SKM-1 (cell line): ENCODE data around the gene FAM20C.
"Not testable (repeated sequence)": the region's sequence is repeated elsewhere in the genome, so short reads cannot be mapped to it uniquely, and the experiment has no call there.

Experiments
- DNase-seq: peaks from one replicate; lab custom pipeline; 2025; ENCODE audit not compliant: unreplicated experiment; lab: John Stamatoyannopoulos, UW

The FAM20C gene

GRCh38 chr7:289209-289755 is 96.9 kb downstream of the FAM20C start:
- no peak for DNase-seq

GRCh38 chr7:289756-290553 is 97.6 kb downstream of the FAM20C start, which contains the start of gene FOXL3:
Gene FOXL3 (plus strand): TSS chr7:290170. CDS start chr7:290170, 0 bp downstream.
- DNase-seq: no peak

- no peak for DNase-seq
Measured at GRCh38 chr7:290554-291372, 98.4 kb downstream of the FAM20C start.

GRCh38 chr7:291373-292092 is 99.2 kb downstream of the FAM20C start:
- no peak for DNase-seq

- DNase-seq: no peak
Measured at GRCh38 chr7:292226-292625, 99.9 kb downstream of the FAM20C start.

- DNase-seq: no peak
Measured at GRCh38 chr7:292826-293225, 100.5 kb downstream of the FAM20C start.

GRCh38 chr7:293681-294439 is 101.5 kb downstream of the FAM20C start:
- no peak for DNase-seq

GRCh38 chr7:294440-295154 is 102.2 kb downstream of the FAM20C start:
- DNase-seq: no peak

- DNase-seq: no peak
Measured at GRCh38 chr7:295155-296154, 103.1 kb downstream of the FAM20C start.

GRCh38 chr7:296373-296945 is 104.1 kb downstream of the FAM20C start:
- DNase-seq: no peak

- not testable (repeated sequence) for DNase-seq
Measured at GRCh38 chr7:297141-297540, 104.8 kb downstream of the FAM20C start.

GRCh38 chr7:297611-298374 is 105.4 kb downstream of the FAM20C start:
- DNase-seq: no peak

- no peak for DNase-seq
Measured at GRCh38 chr7:298375-298702, 106.0 kb downstream of the FAM20C start.

- no peak for DNase-seq
Measured at GRCh38 chr7:298743-299142, 106.4 kb downstream of the FAM20C start.

- no peak for DNase-seq
Measured at GRCh38 chr7:299169-299568, 106.8 kb downstream of the FAM20C start.

GRCh38 chr7:299628-300027 is 107.3 kb downstream of the FAM20C start:
- no peak for DNase-seq

- no peak for DNase-seq
Measured at GRCh38 chr7:300048-300447, 107.7 kb downstream of the FAM20C start.
